Measurements from ENCODE around the gene DBNDD2.

DBNDD2 gene

DNA sequence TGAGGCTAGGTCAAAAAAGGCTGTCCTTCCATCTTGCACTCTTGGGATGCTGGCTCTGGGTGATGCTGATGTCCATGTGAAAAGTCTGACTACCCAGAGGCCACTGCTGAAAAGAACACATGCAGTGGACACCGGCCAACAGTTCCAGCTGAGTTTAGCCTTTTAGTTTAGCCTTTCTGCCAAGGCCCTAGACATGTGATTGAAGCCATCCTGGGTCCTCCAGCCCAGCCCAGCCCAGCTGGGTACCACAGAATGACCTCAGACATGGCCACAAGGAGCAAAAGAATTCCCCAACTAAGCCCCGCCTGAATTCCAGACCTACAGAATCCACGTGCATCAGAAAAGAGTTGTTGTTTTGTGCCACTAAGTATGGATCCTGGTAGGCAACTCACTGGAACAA, 25.2 kb downstream of the DBNDD2 start:
- in situ Hi-C loops (cut with HindIII; ENCODE audit: low sequenced_read_pairs) = no loop called here
- DNase-seq (ENCODE audit: low read depth, low spot score) = peak; percentile 78
- TF ChIP-seq, protein P1, sequence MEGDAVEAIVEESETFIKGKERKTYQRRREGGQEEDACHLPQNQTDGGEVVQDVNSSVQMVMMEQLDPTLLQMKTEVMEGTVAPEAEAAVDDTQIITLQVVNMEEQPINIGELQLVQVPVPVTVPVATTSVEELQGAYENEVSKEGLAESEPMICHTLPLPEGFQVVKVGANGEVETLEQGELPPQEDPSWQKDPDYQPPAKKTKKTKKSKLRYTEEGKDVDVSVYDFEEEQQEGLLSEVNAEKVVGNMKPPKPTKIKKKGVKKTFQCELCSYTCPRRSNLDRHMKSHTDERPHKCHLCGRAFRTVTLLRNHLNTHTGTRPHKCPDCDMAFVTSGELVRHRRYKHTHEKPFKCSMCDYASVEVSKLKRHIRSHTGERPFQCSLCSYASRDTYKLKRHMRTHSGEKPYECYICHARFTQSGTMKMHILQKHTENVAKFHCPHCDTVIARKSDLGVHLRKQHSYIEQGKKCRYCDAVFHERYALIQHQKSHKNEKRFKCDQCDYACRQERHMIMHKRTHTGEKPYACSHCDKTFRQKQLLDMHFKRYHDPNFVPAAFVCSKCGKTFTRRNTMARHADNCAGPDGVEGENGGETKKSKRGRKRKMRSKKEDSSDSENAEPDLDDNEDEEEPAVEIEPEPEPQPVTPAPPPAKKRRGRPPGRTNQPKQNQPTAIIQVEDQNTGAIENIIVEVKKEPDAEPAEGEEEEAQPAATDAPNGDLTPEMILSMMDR (IDR thresholded peaks at IDR 0.05; ENCODE audit: low read depth, low read length) = no peak
- H3K4me3 ChIP-seq (ENCODE audit: low read depth, low read length) = no peak overlapping the region

DNA sequence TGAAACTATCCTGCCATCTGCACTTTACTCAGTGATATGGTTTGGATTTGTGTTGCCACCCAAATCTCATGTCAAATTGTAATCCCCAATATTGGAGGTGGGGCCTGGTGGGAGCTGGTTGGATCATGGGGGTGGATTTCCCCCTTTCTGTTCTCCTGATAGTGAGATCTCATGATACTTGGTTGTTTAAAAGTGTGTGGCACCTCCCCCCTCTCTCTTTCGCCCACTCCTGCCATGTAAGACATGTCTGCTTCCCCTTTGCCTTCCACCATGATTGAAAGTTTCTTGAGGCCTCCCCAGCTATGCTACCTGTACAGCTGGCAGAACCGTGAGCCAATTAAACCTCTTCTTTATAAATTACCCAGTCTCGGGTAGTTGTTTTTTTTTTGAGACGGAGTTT, 25.9 kb downstream of the DBNDD2 start:
- DNase-seq (ENCODE audit: low read depth, low spot score) = no peak
- H3K4me3 ChIP-seq (ENCODE audit: low read depth, low read length) = no peak overlapping the region
- TF ChIP-seq, protein P1 (IDR thresholded peaks at IDR 0.05; ENCODE audit: low read depth, low read length) = no peak
- in situ Hi-C loops (cut with HindIII; ENCODE audit: low sequenced_read_pairs) = no loop called here

- in situ Hi-C loops (cut with HindIII; ENCODE audit: low sequenced_read_pairs) = no loop called here
- DNase-seq (ENCODE audit: low read depth, low spot score) = peak; percentile 75
- peak overlapping the region; percentile 45 for H3K4me3 ChIP-seq (ENCODE audit: low read depth, low read length)
- TF ChIP-seq, protein P1 (IDR thresholded peaks at IDR 0.05; ENCODE audit: low read depth, low read length) = peak; percentile 93
Observed at GRCh38 chr20:45436732-45437485, 28.8 kb downstream of the DBNDD2 start.

DNA sequence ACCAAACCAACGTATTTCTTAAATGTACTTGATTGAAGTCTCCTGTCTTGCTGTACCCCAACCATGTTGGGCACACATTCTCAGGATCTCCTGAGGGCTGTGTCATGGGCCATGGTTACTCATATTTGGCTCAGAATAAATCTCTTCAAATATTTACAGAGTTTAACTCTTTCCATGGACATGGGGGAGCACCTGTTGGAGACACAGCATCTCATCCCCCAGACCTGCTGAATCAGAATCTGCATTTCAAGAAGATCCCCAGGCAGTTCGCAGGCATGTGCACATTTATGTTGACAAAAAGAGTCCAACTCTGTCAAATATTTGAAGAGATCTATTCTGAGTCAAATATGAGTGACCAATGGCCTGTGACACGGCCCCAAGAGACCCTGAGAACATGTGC, 32.3 kb downstream of the DBNDD2 start:
- TF ChIP-seq, protein P1 (IDR thresholded peaks at IDR 0.05; ENCODE audit: low read depth, low read length) = no peak
- DNase-seq (ENCODE audit: low read depth, low spot score) = no peak
- no peak overlapping the region for H3K4me3 ChIP-seq (ENCODE audit: low read depth, low read length)
- in situ Hi-C loops (cut with HindIII; ENCODE audit: low sequenced_read_pairs) = no loop called here

GRCh38 chr20:45440891-45441685, 33.0 kb downstream of the DBNDD2 start:
- DNase-seq (ENCODE audit: low read depth, low spot score) = no peak
- in situ Hi-C loops (cut with HindIII; ENCODE audit: low sequenced_read_pairs) = no loop called here

DNA sequence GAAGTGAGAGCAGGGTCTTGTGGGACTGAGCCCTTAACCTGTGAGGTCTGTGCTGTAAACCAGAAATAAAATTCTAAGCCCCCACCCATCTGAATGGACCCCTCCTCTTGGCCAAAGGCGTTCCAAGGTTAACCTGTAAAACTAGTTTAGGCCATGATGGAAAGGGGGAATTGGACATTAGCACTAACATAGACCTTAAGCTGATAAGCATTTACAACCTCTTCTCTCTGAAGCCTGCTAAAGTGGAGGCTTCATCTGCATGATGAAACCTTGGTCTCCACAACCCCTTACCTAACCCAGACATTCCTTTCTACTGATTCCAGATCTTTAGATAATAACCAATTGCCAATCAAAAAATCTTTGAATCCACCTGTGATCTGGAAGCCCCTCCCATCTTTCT, 33.7 kb downstream of the DBNDD2 start:
- no peak overlapping the region for H3K4me3 ChIP-seq (ENCODE audit: low read depth, low read length)
- in situ Hi-C loops (cut with HindIII; ENCODE audit: low sequenced_read_pairs) = no loop called here
- no peak for DNase-seq (ENCODE audit: low read depth, low spot score)
- TF ChIP-seq, protein P1 (IDR thresholded peaks at IDR 0.05; ENCODE audit: low read depth, low read length) = no peak

More at GRCh38 chr20:45440891-45441685, 33.0 kb downstream of the DBNDD2 start:
- no peak overlapping the region for H3K4me3 ChIP-seq (ENCODE audit: low read depth, low read length)
- TF ChIP-seq, protein P1 (IDR thresholded peaks at IDR 0.05; ENCODE audit: low read depth, low read length) = no peak
